T-helper 2 cell treated with Interferon-gamma antibody and Interleukin-4, amounts not matched to agents 100 ng/mL and 5 ng/mL, for 36 hours (primary cell): ENCODE results near the gene SAXO2. TPM values are rescaled to one million over a fixed set of nuclear protein-coding genes. Genes with fewer than 3 reads are reported as not detected.
"Not testable (repeated sequence)": the region's sequence is repeated elsewhere in the genome, so short reads cannot be mapped to it uniquely, and the experiment has no call there.

Source experiments
- intact Hi-C: fragments of 100-400 bp; cut with micrococcal nuclease; formaldehyde crosslinking; loops from one replicate; pipeline ENCODE4 v1.15.1; 2023
- total RNA-seq: library from RNA; stranded (reverse); gene quantifications from 2 replicates; pipeline ENCODE4 v1.2.3, GENCODE V29; 2022

The SAXO2 gene
- total RNA-seq, 1 donor from 2014 or later: 0.68 TPM

DNA sequence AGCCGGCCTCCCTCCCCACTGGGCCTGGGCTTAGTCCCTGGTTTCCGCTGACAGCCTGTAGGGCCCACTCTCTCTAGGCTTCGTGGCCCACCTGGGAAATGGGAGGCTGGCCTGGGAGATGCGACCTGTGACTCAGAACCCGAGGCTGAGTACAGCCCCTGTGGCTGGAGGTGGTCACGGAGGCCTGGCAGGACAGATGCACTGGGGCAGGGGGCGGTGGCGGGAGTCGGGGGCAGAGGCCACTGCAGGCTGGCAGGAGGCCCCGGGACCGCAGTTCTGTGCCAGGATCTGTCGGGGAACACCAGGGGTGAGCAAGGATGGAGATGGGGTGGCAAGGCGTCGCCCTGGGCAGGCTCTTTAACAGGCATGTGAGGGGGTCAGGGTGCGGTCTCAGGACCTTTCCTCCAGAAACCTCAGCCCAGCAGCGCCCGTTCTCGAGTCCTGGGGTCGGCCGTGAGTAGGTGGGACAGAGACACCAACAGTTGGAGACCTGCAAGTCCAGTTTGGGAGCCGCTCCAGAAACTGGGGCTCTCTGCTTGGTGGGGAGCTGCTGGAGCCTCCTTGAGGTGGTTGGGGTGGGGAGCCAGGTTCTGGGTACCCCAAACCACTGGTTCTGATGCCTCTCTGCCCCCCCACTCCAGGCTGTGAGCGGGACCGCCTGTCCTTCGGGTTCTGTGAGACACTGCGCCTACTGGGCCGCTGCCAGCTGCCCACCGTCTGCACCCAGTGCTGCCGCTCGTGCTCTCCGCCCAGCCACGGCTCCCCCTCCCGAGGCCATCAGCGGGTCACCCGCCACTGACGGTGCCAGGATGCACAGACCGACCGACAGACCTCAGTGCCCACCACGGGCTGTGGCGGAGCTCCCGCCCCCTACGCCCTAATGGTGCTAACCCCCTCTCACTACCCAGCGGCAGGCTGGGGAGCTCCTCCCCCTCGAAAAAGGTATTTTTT is 71.3 kb downstream of the SAXO2 start:
- intact Hi-C loops: not testable (repeated sequence)

Other genes starting within 250 kb of the SAXO2 start
- gene MEX3B, start 216.8 kb upstream of the SAXO2 start, total RNA-seq: 0.95 and 1.0 TPM in 2 replicates
- 24.6 and 25.9 TPM in 2 replicates for gene EFL1, start 84 bp upstream of the SAXO2 start, total RNA-seq
- gene GOLGA6L10, start 86.7 kb downstream of the SAXO2 start, total RNA-seq: 0.32 and 0.84 TPM in 2 replicates
- 0.89 and 0.91 TPM in 2 replicates for gene GOLGA6L9, start 167.0 kb downstream of the SAXO2 start, total RNA-seq